COLO668 (cell line): Measurements from ENCODE around the gene UGP2.
"Not testable (repeated sequence)": the region's sequence is repeated elsewhere in the genome, so short reads cannot be mapped to it uniquely, and the experiment has no call there.

Experiments
- DNase-seq: peaks from one replicate; lab custom pipeline; 2025; ENCODE audit not compliant: unreplicated experiment; lab: John Stamatoyannopoulos, UW

UGP2 gene

GRCh38 chr2:63841254-63842022, at the start of gene UGP2:
Gene UGP2, plus strand, starts transcription at chr2:63841896. Its CDS starts 290 bp downstream, at chr2:63842186.
- peak; percentile 80 for DNase-seq

- DNase-seq, result no peak
These were observed 49.2 kb upstream of the UGP2 start for GRCh38 chr2:63792530-63792929.

GRCh38 chr2:63796366-63796765, 45.3 kb upstream of the UGP2 start:
- no peak for DNase-seq

DNA sequence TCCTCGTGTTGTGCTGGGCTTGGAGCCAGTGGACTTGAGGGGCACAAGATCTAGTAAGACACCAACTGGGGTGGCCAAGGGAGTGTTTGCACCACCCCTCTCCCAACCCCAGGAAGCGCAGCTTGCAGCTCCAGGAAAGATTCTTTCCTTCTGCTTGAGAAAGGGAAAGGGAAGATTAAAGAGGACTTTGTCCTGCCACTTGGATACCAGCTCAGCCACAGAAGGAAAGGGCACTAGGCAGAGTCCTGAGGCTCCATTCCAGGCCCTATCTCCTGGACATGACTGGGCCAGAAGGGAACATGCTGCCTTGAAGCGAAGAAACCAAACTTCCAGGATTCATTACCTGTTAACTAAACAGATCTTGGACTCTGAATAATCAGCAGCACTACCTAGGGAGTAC, 44.9 kb upstream of the UGP2 start:
- no peak for DNase-seq

DNA sequence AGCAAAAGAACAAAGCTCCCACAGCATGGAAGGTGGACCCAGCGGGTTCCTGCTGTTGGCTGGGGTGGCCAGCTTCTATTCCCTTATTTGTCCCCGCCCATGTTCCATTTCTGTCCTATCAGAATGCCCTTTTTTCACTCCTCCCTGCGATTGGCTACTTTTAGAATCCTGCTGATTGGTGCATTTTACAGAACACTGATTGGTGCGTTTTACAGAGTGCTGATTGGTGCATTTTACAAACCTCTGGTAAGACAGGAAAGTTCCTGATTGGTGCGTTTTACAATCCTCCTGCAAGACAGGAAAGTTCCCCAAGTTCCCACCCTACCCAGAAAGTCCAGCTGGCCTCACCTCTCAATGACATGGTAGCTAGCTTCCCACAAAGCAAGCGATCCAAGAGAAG, 40.2 kb upstream of the UGP2 start:
- DNase-seq, result no peak

GRCh38 chr2:63805412-63805811, 36.3 kb upstream of the UGP2 start:
- DNase-seq, result no peak

DNA sequence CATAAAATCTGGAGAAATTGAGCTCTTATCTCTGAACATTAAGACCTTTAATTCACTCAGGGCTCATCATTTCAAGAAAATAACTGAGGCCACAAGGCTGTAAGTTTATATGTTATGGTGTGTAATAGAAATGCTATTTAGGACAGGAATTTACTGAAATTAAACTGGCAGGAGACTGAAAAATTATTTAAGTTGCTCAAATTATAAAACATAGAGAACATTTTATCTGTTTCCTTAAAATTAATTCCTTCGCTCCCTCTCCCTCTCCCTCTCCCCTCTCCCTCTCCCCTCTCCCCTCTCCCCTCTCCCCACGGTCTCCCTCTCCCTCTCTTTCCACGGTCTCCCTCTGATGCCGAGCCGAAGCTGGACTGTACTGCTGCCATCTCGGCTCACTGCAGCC, 33.7 kb upstream of the UGP2 start:
- DNase-seq, result not testable (repeated sequence)

DNA sequence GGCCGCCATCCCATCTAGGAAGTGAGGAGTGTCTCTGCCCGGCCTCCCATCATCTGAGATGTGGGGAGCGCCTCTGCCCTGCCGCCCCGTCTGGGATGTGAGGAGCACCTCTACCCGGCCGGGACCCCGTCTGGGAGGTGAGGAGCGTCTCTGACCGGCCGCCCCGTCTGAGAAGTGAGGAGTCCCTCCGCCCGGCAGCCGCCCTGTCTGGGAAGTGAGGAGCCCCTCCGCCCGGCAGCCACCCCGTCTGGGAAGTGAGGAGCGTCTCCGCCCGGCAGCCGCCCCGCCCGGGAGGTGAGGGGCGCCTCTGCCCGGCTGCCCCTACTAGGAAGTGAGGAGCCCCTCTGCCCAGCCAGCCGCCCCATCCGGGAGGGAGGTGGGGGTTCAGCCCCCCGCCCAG, 32.8 kb upstream of the UGP2 start:
- DNase-seq, result not testable (repeated sequence)

DNA sequence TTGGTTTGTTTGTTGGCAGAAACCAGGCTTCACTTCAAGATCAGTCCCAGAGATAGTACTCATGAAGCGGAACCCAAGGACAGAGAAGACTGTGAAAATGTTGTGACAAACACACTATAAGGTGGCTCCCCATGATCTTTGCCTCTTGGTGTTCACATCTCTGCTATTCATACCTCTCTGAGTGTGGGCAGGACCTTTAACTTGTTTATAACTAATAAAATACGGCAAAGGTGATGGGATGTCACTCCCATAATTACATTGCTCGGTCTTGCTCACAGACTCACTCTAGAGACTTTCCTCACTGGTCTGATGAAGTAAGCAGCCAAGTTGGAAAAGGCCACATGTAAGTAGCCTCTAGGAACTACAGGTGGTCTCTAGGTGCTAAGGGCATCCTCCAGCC, 30.6 kb upstream of the UGP2 start:
- DNase-seq, result no peak

- not testable (repeated sequence) for DNase-seq
These were observed 29.8 kb upstream of the UGP2 start for GRCh38 chr2:63811870-63812269.

DNA sequence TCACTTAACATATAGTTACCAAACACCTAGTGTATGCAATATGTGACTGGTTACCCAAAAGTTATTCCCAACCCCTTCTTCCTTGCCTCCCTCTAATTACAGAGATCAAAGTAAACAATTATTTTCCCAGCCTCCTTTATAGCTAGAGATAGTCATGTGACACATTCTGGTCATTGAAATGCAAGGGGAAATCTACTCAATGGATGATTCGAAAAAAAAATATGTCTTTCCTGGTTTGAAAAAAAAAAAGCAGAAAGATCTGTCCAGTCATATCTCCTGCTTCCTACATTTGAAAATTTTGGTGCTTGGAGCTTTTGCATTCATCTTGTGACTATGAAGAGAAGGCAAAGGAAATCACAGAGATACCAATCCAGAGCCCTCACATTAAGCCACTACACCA, 27.6 kb upstream of the UGP2 start:
- DNase-seq, result no peak

DNA sequence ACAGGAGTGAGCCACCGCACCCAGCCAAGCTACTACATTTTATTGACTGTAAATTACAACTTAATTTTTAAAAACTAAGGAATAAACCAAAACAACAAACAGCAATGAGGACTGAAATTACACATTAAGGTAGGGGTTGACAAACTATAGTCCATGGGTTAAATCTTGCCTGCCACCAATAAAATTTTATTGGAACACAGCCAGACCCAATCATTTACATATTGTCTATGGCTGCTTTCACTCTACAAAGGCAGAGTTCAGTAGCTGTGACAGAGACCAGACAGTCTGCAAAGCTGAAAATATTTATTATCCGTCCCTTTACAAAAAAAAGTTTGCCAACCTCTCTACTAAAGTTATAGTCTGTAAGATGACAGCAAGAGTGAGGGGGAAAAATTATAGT, 24.3 kb upstream of the UGP2 start:
- DNase-seq, result no peak

DNA sequence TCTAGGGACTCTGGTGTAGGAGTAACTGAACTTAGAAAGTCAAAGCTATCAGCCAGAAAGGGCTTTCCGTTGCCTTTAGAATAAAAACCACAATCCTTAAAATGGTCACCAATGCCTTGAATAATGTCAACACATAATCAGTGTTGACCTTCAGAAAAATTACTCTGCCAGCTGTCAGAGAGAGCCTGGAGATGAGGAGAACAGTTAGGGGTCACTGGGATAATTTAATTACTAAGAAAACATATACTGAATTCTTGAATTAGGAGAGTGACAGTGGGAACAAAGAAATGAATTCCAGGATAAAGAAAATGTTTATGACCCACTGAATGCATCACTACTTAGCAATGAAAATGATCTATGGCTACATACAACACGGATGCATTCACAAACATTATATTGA, 23.4 kb upstream of the UGP2 start:
- no peak for DNase-seq

DNA sequence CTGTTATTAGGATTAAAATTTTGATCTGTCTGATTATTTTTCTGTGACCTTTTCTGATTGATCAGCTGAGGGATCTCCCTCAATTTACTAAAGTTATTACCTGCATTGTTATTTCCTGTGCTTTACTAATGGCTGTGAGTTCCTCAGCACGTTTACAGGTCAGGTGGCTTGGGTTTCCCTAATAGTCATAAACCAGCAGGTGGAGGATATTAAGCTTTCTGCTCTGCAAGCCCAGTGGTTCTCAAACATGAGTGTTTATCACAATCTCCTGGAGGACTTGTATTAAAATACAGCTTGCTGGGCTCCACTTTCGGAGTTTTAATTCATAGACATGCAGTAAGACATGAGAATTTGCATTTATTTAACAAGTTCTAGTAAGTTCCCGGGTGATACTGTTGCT, 22.4 kb upstream of the UGP2 start:
- DNase-seq, result no peak

DNA sequence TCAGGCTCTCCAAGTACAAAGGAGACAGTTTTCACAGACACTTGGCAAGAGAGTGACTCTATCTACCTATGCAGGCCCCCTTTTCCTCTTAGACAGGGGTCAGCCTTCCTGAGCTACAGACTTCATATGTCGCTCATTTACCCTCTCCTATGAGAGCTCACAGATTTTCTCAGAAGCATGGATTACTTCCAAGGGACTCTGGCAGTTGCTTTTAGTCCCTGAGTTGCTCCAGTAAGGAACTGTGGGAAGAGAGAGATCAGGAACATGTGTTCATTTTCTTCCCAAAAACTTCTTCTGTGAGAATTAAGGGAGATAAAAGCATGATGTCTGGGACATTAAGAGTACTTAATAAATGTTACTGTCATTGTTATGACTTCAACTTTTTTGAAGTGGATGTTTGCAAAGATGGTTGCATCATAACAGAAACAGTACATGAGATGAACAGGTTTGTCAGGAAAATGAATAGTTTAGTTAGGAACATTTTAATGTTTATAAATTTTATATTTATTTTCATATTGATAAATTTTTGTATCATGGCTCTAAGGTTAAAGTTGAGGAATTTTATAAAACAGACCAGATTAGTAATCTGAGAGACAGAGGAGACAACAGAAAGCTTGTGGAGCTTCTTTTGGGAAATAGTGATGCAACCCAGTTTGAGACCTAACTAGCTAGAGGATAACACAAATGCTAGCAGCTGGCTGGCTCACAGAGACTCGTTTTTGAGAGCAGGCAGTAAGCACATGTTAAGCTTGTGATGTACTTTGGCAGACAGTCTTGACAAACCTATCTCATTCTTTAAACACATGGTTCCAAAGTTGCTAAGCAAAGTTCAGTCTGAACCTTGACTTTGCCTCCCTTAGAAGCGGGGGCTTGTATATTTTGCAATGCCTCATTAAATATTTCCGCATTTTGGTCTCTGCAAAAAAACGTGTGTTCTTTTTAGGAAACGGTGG, 21.7 kb upstream of the UGP2 start:
- DNase-seq, result no peak

GRCh38 chr2:63820969-63821368, 20.7 kb upstream of the UGP2 start:
- no peak for DNase-seq

- DNase-seq, result no peak
These were observed 20.3 kb upstream of the UGP2 start for GRCh38 chr2:63821396-63821795.

GRCh38 chr2:63822478-63822877, 19.2 kb upstream of the UGP2 start:
- DNase-seq, result no peak

DNA sequence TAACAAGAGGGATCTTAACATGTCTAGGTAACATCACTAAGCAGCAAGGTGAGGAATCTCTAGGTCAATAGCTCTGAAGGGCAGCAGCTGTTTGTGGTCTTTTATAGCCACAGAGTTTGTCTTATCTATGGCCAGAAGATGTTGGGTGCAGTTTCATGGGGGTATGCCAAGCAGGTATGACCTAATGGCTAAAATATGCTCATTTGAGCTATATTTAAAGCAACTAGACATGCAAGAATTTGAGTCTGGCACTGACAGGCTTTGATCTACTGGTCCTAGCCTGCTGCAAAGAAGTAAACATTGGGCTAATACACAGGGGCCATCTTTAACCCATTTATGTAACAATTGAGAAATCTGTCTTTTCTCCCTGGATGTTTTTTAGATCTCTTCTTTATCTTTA, 13.9 kb upstream of the UGP2 start:
- no peak for DNase-seq

DNA sequence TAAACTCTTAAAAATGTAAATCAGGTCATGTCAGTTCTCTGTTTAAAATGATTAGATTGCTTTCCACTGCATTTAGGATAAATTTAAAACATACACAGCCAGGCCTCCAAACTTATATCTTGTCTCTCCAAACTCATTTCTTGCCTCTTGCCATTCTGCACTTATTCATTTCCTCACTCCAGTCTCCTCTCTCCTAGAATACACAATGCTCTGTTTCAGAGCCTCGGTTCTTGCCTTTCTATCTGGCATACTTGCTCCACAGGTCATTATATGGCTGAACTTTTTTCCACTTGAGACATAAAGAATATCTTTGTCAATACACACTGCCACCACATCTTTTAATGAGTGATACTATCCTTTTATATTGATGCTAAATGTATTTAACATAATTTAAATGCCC, 10.5 kb upstream of the UGP2 start:
- DNase-seq, result no peak

DNA sequence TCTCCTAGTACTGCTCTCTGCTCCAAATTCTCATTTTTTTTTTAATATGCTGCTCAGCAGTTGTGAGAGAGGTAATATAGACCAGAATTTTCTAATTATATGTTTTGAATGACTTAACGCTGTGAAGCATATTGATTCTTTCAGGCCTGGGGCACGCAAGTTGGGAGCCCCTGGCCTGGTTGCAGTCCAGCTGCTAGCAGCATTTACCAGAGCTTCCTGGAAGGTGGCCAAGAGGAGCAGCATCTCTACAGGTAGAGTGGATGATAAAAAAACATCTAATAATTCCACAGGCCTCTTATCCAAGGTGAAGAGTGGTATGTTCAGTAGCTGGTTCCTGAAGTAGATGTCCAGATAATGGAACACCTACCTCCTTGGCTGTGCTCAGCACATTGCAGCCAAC, 7.3 kb upstream of the UGP2 start:
- DNase-seq, result no peak

GRCh38 chr2:63837036-63837594, 4.6 kb upstream of the UGP2 start:
- no peak for DNase-seq
